Stimulated activated CD4-positive, alpha-beta T cell treated with anti-CD3 and anti-CD28 coated beads, TNF-alpha, amount 100 ng/mL, for 1 hour (primary cell): Measurements from ENCODE around the gene OR4D1.

Experiments used
- DNase-seq, 3 donors: peaks; one replicate each; pipeline ENCODE4 v3.0.0-alpha.2; 2020; ENCODE audit warnings: low read depth in 3 of 3, low spot score in 1 of 3

Gene OR4D1

GRCh38 chr17:58192612-58193011 lies 44.4 kb downstream of the OR4D1 start, which contains the start of gene EPX:
EPX (plus strand) TSS chr17:58192726; CDS start chr17:58192847, 121 bp downstream.
- DNase-seq, result no peak

GRCh38 chr17:58193641-58194255 lies 45.6 kb downstream of the OR4D1 start:
- DNase-seq, result no peak

GRCh38 chr17:58195518-58196123 lies 47.4 kb downstream of the OR4D1 start:
- no peak for DNase-seq

GRCh38 chr17:58196610-58197009 lies 48.4 kb downstream of the OR4D1 start:
- DNase-seq, result no peak

GRCh38 chr17:58200024-58200633 lies 51.9 kb downstream of the OR4D1 start:
- DNase-seq, result peak in 2 of 3 donors; percentile 11 to 39

GRCh38 chr17:58202859-58203258 lies 54.7 kb downstream of the OR4D1 start:
- DNase-seq, result no peak

GRCh38 chr17:58204796-58205195 lies 56.6 kb downstream of the OR4D1 start:
- no peak for DNase-seq

- no peak for DNase-seq
Measured at GRCh38 chr17:58205936-58206335, 57.8 kb downstream of the OR4D1 start.

- no peak for DNase-seq
Measured at GRCh38 chr17:58207451-58207850, 59.3 kb downstream of the OR4D1 start.

GRCh38 chr17:58208344-58208743 lies 60.2 kb downstream of the OR4D1 start:
- no peak for DNase-seq
